HUES64 (cell line): Measurements from ENCODE around the gene SLC38A8.

Source experiments
- H3K27ac ChIP-seq: 2 replicates; pipeline ENCODE4 v1.7.0; 2013; ENCODE audit warnings: low read depth, low read length, inconsistent platforms
- H3K27me3 ChIP-seq: 2 replicates; pipeline ENCODE4 v1.6.1; 2013; ENCODE audit warnings: mild to moderate bottlenecking, low read length; ENCODE audit not compliant: insufficient read depth
- H3K36me3 ChIP-seq: 2 replicates; pipeline ENCODE4 v1.6.1; 2013; ENCODE audit warnings: mild to moderate bottlenecking, low read length; ENCODE audit not compliant: insufficient read depth
- H3K4me1 ChIP-seq: 2 replicates; pipeline ENCODE4 v1.6.1; 2013; ENCODE audit warnings: mild to moderate bottlenecking, low read length, moderate library complexity; ENCODE audit not compliant: insufficient read depth
- H3K4me3 ChIP-seq: 2 replicates; pipeline ENCODE4 v1.5.1; 2013; ENCODE audit warnings: mild to moderate bottlenecking, low read length, moderate library complexity
- H3K9ac ChIP-seq: 2 replicates; pipeline ENCODE4 v1.6.1; 2013; ENCODE audit warnings: mild to moderate bottlenecking, low read depth, low read length
- H3K9me3 ChIP-seq: 2 replicates; pipeline ENCODE4 v1.6.1; 2013; ENCODE audit warnings: low read depth, low read length; ENCODE audit not compliant: insufficient read depth
- WGBS: fragments of 150-250, 120-280 bp; methylation state at CpG from one replicate; pipeline ENCODE4 v1.1.7; 2013; ENCODE audit warnings: missing lambda C conversion rate; 5-methylcytosine and 5-hydroxymethylcytosine counted together

Gene SLC38A8

DNA sequence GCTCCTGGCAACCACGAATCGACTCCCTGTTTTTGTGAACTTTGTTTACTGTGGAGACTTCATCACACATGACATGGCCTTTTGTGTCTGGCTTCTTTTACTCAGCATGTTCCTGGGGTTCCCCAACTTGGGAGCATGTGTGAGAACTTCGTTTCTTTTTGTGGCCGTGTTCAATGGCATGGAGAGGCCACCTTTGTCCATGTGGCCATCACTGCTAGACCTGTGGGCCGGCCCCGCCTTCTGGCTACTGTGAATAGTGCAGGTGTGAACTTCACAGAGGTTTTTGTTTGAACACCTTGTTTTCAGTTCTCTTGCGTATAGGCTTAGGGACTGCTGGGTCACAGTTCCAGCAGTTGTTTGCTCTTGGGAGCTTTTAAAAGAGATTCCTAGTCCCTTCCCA is 5.7 kb upstream of the SLC38A8 start:
- Histone ChIP-seq H3K9me3 (no peaks in the 10 kb centered on the region), H3K4me1 (peaks cover 10% of the 10 kb centered on the region), H3K27me3 (no peaks in the 10 kb centered on the region; the same call in 1 of the 2 replicates), H3K27ac (no peak overlapping the region), H3K9ac (no peak overlapping the region), H3K4me3 (no peak overlapping the region), H3K36me3 (peaks cover 5% of the 10 kb centered on the region)
- WGBS: 86% methylated on average over 7 of the region's 7 CpGs

- 86% methylated on average over 6 of the region's 6 CpGs for WGBS
These were observed 5.0 kb upstream of the SLC38A8 start for GRCh38 chr16:84047626-84048025.

DNA sequence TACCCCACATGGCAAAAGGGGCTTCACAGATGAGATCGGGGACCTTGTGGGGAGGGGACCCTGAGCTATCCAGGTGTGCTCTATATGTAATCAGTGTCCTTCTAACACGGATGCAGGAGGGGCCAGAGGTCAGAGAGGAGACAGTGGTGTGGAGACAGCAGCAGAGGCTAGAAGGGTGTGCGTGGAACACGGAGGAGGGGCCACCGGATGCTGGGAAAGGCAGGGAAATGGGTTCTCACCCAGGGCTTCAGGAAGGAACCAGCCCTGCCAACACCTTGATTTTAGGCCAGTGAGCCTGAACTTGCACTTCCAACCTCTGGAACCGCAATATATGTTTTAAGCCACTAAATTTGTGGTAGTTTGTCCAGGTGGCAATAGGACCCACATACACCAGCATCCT is 4.6 kb upstream of the SLC38A8 start:
- Histone ChIP-seq H3K4me1 (peaks cover 18% of the 10 kb centered on the region), H3K4me3 (no peak overlapping the region), H3K27me3 (no peaks in the 10 kb centered on the region; the same call in 1 of the 2 replicates), H3K36me3 (no peaks in the 10 kb centered on the region), H3K9me3 (no peaks in the 10 kb centered on the region), H3K27ac (no peak overlapping the region), H3K9ac (no peak overlapping the region)
- 93% methylated on average over 6 of the region's 6 CpGs for whole genome bisulfite sequencing

More at GRCh38 chr16:84047626-84048025, 5.0 kb upstream of the SLC38A8 start:
- H3K9me3 ChIP-seq: no peaks in the 10 kb centered on the region
- no peaks in the 10 kb centered on the region; the same call in 1 of the 2 replicates for H3K27me3 ChIP-seq
- H3K27ac ChIP-seq: no peak overlapping the region
- no peak overlapping the region for H3K9ac ChIP-seq
- H3K4me1 ChIP-seq: peaks cover 15% of the 10 kb centered on the region
- no peaks in the 10 kb centered on the region; the same call in 1 of the 2 replicates for H3K36me3 ChIP-seq
- no peak overlapping the region for H3K4me3 ChIP-seq

GRCh38 chr16:84045818-84046470 is 3.3 kb upstream of the SLC38A8 start:
- no peaks in the 10 kb centered on the region; the same call in 1 of the 2 replicates for H3K27me3 ChIP-seq
- H3K9me3 ChIP-seq: no peaks in the 10 kb centered on the region
- H3K4me1 ChIP-seq: peaks cover 18% of the 10 kb centered on the region
- WGBS: 93% methylated on average over 19 of the region's 19 CpGs
- H3K27ac ChIP-seq: no peak overlapping the region
- H3K36me3 ChIP-seq: no peaks in the 10 kb centered on the region
- no peak overlapping the region for H3K9ac ChIP-seq
- H3K4me3 ChIP-seq: no peak overlapping the region

DNA sequence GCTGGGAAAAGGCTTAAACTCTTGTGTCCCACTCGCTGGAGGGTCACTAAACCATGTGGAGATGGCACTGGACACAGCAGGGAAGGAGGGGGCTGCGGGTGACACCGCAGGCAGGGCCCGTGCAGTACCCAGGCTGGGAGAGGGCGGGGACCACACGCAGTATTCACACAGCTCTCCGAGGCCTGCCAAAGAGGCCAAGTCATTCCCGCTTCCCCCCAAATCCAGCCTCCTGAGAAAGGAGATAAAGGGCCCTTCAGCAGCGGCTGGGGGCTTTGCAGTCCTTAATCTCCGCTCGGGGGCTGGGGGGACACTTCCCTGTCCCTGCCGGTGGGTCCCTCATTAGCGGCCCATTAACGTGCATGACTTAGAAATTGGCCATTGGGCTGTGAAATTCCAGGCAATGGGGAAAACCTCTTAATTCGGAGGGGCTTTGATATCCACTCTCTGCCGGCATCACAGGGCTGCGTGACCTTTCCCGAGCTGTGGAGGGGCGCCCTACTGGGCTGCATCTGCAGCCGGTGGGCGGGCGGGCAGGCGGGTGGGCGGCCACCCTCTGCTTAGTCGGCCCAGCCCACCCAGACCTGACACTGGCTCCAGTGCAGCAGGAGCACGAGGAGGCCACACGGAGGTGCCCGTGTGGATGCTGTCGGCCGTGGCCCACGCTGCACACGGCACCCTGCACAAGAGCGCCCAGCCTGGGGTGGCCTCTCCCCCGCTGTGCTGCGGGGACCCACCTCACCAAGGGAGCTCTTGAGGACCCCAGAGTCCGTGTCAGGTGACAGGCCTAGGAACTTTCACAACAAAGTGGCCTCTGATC is 2.6 kb upstream of the SLC38A8 start:
- Histone ChIP-seq H3K4me3 (no peak overlapping the region), H3K27me3 (no peaks in the 10 kb centered on the region; the same call in 1 of the 2 replicates), H3K27ac (no peak overlapping the region), H3K9me3 (no peaks in the 10 kb centered on the region), H3K36me3 (no peaks in the 10 kb centered on the region), H3K9ac (no peak overlapping the region), H3K4me1 (peaks cover 18% of the 10 kb centered on the region)
- WGBS: 67% methylated on average over 36 of the region's 36 CpGs

DNA sequence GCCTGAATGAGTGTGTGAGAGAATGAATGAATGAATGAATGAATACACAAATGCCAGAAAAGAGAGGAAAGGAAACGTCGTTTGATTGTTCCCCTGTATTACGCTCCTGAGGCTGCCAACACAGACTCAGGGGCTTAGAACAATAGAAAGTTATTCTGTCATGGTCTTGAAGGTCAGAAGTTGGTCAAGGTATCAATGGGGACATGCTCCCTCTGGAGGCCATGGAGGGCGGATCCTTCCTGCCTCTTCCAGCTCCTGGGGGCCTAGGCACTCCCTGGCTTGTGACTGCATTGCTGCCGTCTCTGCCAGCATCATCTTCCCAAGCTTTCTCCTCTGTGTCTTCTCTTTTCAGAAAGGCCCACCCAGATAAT is 1.5 kb upstream of the SLC38A8 start:
- Histone ChIP-seq H3K27me3 (no peaks in the 10 kb centered on the region; the same call in 1 of the 2 replicates), H3K9me3 (no peaks in the 10 kb centered on the region), H3K4me3 (no peak overlapping the region), H3K27ac (no peak overlapping the region), H3K36me3 (no peaks in the 10 kb centered on the region), H3K9ac (no peak overlapping the region), H3K4me1 (peaks cover 18% of the 10 kb centered on the region)
- WGBS: 45% methylated on average over 5 of the region's 5 CpGs

- Histone ChIP-seq H3K36me3 (no peaks in the 10 kb centered on the region), H3K4me1 (peaks cover 18% of the 10 kb centered on the region), H3K9me3 (no peaks in the 10 kb centered on the region), H3K4me3 (no peak overlapping the region), H3K27ac (no peak overlapping the region; the same call in 1 of the 2 replicates), H3K27me3 (no peaks in the 10 kb centered on the region; the same call in 1 of the 2 replicates), H3K9ac (no peak overlapping the region)
- WGBS: 25% methylated on average over 18 of the region's 18 CpGs
These were observed 1.0 kb upstream of the SLC38A8 start for GRCh38 chr16:84043486-84044117.

GRCh38 chr16:84042879-84043485 is 387 bp upstream of the SLC38A8 start:
- Histone ChIP-seq H3K27me3 (no peaks in the 10 kb centered on the region; the same call in 1 of the 2 replicates), H3K4me1 (peaks cover 18% of the 10 kb centered on the region), H3K36me3 (no peaks in the 10 kb centered on the region), H3K9me3 (no peaks in the 10 kb centered on the region), H3K27ac (no peak overlapping the region; the same call in 1 of the 2 replicates), H3K9ac (no peak overlapping the region), H3K4me3 (no peak overlapping the region)
- 37% methylated on average over 22 of the region's 22 CpGs for WGBS

DNA sequence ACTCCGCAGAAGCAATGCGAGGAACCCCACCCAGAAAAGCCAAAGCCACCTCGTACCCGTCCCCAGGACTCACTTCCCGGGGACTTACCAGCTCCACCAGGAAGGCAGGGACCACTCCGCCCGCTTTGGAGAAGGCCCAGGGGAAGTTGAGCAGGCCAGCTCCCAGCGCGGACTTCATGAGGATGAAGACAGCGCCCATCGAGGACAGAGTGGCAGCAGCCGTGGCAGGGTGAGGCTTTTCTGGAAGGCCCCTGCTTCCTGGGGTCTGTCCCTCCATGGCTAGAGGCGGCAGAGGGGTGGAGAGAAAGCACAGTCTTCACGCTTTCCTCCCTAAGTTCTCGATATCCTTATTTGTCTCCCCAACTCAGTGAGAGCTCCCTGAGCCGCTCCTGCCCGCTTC is 714 bp downstream of the SLC38A8 start:
- no peak overlapping the region for H3K9ac ChIP-seq
- 90% methylated on average over 17 of the region's 17 CpGs for WGBS
- no peak overlapping the region for H3K4me3 ChIP-seq
- no peaks in the 10 kb centered on the region for H3K9me3 ChIP-seq
- H3K4me1 ChIP-seq: peaks cover 18% of the 10 kb centered on the region
- no peak overlapping the region for H3K27ac ChIP-seq
- no peaks in the 10 kb centered on the region for H3K36me3 ChIP-seq
- no peaks in the 10 kb centered on the region; the same call in 1 of the 2 replicates for H3K27me3 ChIP-seq

DNA sequence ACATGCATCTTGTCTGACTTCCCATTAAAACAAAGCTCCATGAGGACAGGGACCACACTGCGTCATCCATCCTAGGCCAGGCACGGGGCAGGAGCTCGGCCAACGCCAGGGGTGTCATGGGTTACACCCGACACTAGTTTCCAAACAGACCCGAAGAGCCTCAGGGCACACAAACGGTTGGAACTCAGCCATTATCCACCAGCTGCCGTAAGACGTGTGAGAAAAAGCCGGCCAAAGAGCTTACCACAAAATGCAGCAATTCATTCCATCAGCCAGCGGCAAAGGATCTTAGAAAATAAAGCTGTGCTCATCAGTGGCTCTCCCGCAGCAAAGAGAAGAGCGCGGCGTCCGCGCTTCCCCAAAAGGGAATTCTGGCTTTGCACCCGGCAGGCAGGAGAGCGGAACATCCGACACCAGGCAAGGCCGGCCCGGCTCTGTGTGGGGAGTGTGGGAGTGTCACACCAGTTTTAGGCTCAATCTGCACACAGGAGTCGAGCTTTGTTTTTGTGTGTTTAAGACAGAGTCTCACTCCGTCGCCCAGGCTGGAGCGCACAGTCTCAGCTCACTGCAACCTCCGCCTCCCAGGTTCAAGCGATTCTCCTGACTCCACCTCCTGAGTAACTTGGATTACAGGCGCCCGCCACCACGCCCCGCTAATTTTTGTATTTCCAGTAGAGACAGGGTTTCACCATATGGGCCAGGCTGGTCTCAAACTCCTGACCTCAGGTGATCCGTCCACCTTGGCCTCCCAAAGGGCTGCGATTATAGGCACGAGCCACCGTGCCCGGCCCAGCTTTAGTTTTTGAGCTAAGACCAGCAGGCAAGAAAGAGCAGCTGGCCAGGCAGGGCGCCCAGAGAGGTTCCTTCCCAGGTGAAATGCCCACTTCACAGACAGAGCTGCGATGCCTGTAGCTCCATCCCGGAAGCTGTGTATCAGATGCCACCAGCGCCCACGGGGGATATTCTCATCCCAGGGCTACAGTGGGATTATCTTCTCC is 1.5 kb downstream of the SLC38A8 start:
- Histone ChIP-seq H3K36me3 (no peaks in the 10 kb centered on the region), H3K4me3 (no peak overlapping the region), H3K4me1 (peaks cover 18% of the 10 kb centered on the region), H3K9ac (no peak overlapping the region), H3K27me3 (no peaks in the 10 kb centered on the region; the same call in 1 of the 2 replicates), H3K27ac (no peak overlapping the region), H3K9me3 (peaks cover 3% of the 10 kb centered on the region; the same call in 1 of the 2 replicates)
- 87% methylated on average over 42 of the region's 42 CpGs for WGBS
